GM12873 (cell line): ENCODE data around the gene NEK3.

ENCODE experiments used
- TF ChIP-seq, protein P1 (sequence below): IDR thresholded peaks from 2 replicates; pipeline ENCODE4 v1.5.1; 2012; ENCODE audit warnings: low read depth, mild to moderate bottlenecking, moderate library complexity, low read length, control low read depth; ENCODE audit not compliant: insufficient read depth; ENCODE audit errors: missing control alignments

The NEK3 gene

DNA sequence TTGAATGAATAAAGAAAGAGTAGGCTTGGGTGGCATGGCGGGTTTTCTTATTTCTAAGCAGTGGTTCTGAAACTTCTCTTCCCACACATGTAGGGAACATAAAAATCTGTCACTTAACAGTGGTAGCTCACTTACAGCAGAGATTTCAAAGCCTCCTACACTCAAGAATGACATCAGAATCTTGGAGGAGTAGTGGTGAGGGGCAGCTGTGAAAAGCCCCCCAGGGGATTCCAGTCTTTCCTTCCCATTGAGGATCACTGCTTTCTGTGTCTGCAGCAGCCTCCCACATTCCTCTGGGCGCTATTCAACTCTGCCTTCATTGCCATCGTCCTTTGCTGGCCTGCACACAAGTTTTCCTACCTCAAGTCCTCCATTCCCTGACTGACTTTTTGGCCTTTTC lies 21.9 kb downstream of the NEK3 start:
- TF ChIP-seq, protein P1, sequence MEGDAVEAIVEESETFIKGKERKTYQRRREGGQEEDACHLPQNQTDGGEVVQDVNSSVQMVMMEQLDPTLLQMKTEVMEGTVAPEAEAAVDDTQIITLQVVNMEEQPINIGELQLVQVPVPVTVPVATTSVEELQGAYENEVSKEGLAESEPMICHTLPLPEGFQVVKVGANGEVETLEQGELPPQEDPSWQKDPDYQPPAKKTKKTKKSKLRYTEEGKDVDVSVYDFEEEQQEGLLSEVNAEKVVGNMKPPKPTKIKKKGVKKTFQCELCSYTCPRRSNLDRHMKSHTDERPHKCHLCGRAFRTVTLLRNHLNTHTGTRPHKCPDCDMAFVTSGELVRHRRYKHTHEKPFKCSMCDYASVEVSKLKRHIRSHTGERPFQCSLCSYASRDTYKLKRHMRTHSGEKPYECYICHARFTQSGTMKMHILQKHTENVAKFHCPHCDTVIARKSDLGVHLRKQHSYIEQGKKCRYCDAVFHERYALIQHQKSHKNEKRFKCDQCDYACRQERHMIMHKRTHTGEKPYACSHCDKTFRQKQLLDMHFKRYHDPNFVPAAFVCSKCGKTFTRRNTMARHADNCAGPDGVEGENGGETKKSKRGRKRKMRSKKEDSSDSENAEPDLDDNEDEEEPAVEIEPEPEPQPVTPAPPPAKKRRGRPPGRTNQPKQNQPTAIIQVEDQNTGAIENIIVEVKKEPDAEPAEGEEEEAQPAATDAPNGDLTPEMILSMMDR: no peak

DNA sequence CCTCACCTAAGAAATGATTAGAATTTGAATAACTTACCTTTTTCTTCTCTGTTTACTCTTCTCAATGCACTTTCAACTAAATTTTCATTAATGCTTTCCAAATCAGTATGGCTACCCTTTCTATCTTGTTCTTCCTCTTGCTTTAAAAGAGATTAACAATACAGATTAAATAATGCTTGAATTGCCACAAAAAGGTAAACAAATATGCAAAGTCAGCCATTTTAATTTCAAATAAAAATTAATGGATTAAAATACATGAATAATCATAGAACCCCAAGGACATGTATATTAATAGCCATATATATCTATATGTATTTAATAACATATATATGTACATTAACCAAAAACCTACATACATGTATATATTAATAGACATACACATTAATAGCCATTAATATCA lies 22.6 kb downstream of the NEK3 start:
- TF ChIP-seq, protein P1: no peak

DNA sequence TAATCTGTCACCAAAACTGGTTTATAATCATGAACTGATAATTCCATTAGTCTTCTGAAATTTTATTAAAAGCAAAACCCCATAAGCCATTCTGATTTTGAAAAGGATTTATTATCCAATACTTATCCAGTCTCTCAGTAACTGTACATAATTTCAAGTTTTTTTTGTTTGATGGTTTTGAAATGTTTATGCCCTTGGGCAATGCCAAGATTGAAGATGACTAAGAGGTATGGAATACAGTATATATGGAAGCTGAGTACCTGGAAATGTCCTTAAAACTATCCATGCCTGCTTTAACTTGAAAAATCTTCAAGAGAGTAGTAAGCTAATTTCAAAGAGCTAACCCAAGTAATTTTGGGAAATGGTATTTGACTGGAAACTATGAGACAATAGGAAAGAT lies 28.8 kb downstream of the NEK3 start:
- TF ChIP-seq, protein P1: no peak

DNA sequence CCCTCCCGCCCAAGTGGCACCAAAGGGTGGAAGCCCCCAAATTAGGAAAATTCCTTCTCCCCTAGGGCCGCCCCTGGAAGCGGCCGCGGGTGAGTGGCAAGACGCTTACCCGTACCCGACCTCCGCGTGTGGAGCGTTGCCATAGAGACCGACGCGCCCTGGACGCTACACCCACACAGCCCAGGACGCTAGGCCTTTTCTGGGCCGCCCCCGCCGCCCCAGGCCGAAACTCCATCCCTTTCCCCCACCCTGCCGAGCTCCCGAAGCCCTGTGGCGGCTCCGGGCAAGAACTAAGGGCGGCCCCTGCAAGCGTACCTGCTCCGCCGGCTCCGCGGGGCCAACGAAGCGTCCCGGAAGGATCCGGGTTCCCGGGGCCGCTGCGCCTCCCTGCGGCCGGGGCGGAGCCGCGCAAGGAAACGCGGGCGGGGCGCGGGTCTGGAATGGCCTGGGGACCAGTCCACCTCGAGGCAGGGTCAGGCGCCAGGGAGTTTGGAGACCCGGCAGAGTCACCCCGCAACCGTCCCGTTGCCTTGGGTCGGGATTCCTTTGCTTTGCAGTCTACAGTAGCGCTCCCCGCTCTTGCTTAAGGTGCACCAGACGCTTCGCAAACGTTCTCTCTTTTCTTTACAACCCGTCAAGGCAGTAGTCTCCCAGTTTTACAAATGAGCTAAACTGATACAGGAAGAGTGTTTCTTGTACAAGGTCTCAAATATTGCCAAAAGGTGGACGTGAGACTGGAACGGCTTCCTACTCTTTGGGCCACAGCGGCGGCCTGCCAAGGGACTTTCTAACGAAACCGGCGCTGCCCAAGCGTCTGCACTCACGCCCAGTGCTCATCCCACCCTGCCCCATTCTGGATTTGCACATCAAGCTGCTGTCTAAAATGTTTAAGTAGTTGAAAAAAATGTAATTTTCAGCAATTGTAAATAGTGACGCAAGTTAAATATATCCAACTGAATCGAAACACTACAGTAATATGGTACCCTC lies 30.4 kb downstream of the NEK3 start, which contains the start of gene NEK5:
TSS of gene NEK5 (minus strand) at position 360 of the 987 bp plus-strand sequence. CDS start 1,591 bp downstream, outside the sequence.
- TF ChIP-seq, protein P1: peak; percentile 61

DNA sequence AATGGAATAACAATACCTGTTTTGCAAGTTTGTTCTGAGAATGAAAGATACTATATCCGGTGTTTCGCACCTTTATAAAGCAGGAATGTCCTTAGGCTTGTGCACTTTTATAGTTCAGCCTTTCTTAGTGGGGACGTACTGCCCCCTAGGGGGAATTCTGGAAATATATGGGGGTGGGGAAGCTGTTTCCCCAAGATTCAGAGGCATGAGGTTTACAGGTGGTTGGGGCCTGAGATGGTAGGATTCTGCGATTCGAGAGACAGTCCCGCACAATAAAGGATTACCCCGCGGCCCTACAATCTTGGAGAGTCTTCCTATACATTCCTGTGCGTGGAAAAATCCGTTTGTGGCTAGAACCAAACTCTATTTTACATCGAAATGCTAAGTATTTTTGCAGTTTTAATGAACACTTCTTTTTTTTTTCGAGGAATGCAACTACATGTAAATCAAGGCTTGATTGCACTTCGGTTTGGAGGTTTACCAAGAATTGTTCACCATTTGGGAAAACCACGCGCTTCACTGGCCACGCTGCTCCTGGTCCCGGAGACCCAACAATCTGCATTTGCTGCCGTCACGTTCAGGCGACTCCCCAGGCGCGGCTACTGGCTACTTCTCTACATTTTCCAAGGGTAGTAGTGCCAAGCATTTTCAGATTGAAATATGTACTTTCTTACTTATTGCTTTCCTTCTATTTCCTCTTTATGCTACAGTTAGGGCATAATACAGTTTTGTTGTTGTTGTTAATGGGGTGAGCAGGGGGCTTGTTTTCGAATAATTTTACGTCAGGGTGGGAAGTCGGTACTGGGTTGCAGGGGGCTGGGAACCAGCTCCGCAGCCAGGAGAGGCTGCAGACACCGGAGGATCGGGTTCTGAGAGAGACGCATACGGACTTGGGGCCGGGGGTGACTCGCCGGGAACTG lies 31.4 kb downstream of the NEK3 start:
- TF ChIP-seq, protein P1: peak; percentile 73

DNA sequence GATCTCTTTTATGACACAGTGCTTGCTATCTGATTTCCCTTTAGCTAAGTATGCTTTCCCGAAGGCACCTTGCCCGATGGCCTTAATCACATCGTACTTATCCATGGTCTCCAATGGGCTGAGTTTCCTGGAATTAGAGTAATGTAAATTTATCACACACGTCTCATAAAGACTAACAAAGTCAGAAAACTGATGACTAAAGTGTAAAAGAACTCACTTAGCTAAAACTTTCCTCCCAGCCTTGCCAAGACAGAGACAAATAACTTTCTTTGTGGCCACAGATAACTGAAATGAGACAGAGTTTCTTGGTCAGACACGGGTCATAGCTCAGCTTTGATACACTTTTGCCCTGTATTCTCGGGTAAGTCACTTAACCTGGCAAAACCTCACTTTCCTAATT lies 32.0 kb downstream of the NEK3 start:
- TF ChIP-seq, protein P1: no peak

DNA sequence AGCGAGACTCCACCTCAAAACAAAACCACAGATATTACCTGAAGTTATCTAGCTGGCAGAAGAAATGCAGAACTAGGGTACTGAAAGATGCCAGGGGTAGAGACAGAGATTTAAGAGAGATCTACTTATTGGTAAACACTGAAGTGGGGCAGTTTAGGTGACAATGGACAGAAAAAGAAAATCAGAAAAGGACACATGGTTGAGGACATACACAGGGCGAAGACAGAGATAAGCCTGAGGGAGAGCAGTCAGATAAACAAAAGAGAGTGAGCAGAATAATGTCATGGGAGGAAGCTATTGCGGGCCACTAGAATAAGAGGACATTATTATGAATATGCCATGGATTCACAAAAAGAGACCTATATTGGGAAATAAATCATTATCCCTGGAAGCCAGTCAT lies 33.9 kb downstream of the NEK3 start:
- TF ChIP-seq, protein P1: no peak
